Nephron progenitor cell (in vitro differentiated cells): ENCODE results near the gene GSTM2.

Experiments used
- DNase-seq: peaks from one replicate; pipeline ENCODE4 v3.0.0; 2021
- H3K27ac Mint-ChIP-seq: 2 replicates; pipeline ENCODE4 v1.8.0; 2021; ENCODE audit warnings: mild to moderate bottlenecking, moderate library complexity, mixed read lengths
- H3K27me3 Mint-ChIP-seq: 2 replicates; pipeline ENCODE4 v1.8.0; 2021; ENCODE audit warnings: mild to moderate bottlenecking, low read depth, mixed read lengths; ENCODE audit not compliant: poor library complexity
- H3K36me3 Mint-ChIP-seq: 2 replicates; pipeline ENCODE4 v1.8.0; 2021; ENCODE audit warnings: low read depth, mixed read lengths
- H3K4me1 Mint-ChIP-seq: 2 replicates; pipeline ENCODE4 v1.8.0; 2021; ENCODE audit warnings: mixed read lengths
- H3K4me3 Mint-ChIP-seq: 2 replicates; pipeline ENCODE4 v1.8.0; 2021; ENCODE audit warnings: mild to moderate bottlenecking, moderate library complexity, mixed read lengths
- H3K9me3 Mint-ChIP-seq: 2 replicates; pipeline ENCODE4 v1.8.0; 2021; ENCODE audit warnings: mild to moderate bottlenecking, moderate library complexity, mixed read lengths
- TF ChIP-seq, protein P1 (sequence below): fragments of 200-600 bp; sonication (generic); IDR thresholded peaks from 2 replicates; pipeline ENCODE4 v1.5.0; 2021; ENCODE audit warnings: antibody characterized with exemption

The GSTM2 gene

GRCh38 chr1:109629372-109630030, 38.4 kb upstream of the GSTM2 start:
- DNase-seq: no peak
- Mint-ChIP-seq H3K4me1 (peaks cover 30% of the 10 kb centered on the region), H3K36me3 (peaks cover 38% of the 10 kb centered on the region), H3K9me3 (no peaks in the 10 kb centered on the region), H3K27me3 (no peaks in the 10 kb centered on the region), H3K27ac (no peak overlapping the region), H3K4me3 (no peak overlapping the region)
- TF ChIP-seq, protein P1, sequence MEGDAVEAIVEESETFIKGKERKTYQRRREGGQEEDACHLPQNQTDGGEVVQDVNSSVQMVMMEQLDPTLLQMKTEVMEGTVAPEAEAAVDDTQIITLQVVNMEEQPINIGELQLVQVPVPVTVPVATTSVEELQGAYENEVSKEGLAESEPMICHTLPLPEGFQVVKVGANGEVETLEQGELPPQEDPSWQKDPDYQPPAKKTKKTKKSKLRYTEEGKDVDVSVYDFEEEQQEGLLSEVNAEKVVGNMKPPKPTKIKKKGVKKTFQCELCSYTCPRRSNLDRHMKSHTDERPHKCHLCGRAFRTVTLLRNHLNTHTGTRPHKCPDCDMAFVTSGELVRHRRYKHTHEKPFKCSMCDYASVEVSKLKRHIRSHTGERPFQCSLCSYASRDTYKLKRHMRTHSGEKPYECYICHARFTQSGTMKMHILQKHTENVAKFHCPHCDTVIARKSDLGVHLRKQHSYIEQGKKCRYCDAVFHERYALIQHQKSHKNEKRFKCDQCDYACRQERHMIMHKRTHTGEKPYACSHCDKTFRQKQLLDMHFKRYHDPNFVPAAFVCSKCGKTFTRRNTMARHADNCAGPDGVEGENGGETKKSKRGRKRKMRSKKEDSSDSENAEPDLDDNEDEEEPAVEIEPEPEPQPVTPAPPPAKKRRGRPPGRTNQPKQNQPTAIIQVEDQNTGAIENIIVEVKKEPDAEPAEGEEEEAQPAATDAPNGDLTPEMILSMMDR: no peak

DNA sequence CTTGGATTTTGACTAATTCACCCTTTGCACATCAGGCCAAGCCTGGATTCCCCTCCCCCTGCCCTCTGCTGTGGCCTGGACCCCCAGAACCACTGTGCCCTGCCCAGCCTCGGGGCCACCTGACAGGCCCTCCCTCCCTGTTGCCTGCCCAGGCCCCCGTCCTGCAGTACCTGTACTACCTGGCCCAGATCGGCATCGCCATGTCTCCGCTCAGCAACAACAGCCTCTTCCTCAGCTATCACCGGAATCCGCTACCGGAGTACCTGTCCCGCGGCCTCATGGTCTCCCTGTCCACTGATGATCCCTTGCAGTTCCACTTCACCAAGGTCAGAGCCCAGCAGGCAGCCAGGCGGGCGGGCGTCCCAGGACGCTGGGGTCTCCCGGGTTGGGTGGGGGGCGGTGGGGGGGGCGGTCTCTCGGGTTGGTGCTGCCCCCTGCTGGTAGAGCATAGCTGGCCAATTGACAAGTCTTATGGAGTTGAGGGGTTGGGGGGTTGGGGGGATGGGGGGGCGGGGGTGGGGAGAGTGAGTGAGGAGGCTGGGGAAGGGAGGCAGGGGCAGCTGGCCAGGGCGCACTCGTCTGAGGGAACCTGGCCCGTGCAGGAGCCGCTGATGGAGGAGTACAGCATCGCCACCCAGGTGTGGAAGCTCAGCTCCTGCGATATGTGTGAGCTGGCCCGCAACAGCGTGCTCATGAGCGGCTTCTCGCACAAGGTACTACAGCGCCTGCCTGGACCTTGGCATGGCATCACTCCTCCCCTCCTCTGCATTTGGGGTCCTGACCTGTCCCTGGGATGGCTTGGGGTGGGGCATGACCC, 37.6 kb upstream of the GSTM2 start:
- Mint-ChIP-seq H3K4me3 (no peak overlapping the region), H3K27ac (no peak overlapping the region), H3K27me3 (no peaks in the 10 kb centered on the region), H3K4me1 (peaks cover 24% of the 10 kb centered on the region), H3K36me3 (peaks cover 38% of the 10 kb centered on the region), H3K9me3 (no peaks in the 10 kb centered on the region)
- DNase-seq: peak; percentile 58
- TF ChIP-seq, protein P1: no peak

DNA sequence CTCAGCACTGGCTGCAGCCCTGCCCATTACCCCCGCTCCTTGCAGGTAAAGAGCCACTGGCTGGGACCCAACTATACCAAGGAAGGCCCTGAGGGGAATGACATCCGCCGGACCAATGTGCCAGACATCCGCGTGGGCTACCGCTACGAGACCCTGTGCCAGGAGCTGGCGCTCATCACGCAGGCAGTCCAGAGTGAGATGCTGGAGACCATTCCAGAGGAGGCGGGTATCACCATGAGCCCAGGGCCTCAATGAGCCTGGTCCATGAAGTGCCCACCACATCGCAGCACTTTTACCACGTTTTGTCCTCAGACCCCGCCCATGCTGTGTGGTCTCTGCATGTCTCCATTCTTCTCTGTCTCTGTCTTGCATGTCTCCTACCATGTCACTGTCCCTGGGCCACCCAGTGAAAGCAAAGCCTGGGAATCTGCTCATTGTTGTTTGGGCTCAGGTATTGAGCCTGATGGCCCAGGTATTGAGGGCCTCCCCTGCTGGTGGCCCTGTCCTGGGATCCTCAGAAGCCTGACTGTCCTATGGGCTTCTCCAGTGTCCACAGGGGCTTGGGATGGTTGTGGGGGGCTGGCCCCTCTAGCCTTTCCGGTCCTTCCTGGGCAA, 36.9 kb upstream of the GSTM2 start:
- TF ChIP-seq, protein P1: no peak
- Mint-ChIP-seq H3K27me3 (no peaks in the 10 kb centered on the region), H3K4me1 (peaks cover 20% of the 10 kb centered on the region), H3K27ac (no peak overlapping the region), H3K9me3 (no peaks in the 10 kb centered on the region), H3K36me3 (peaks cover 36% of the 10 kb centered on the region), H3K4me3 (no peak overlapping the region)
- DNase-seq: no peak

DNA sequence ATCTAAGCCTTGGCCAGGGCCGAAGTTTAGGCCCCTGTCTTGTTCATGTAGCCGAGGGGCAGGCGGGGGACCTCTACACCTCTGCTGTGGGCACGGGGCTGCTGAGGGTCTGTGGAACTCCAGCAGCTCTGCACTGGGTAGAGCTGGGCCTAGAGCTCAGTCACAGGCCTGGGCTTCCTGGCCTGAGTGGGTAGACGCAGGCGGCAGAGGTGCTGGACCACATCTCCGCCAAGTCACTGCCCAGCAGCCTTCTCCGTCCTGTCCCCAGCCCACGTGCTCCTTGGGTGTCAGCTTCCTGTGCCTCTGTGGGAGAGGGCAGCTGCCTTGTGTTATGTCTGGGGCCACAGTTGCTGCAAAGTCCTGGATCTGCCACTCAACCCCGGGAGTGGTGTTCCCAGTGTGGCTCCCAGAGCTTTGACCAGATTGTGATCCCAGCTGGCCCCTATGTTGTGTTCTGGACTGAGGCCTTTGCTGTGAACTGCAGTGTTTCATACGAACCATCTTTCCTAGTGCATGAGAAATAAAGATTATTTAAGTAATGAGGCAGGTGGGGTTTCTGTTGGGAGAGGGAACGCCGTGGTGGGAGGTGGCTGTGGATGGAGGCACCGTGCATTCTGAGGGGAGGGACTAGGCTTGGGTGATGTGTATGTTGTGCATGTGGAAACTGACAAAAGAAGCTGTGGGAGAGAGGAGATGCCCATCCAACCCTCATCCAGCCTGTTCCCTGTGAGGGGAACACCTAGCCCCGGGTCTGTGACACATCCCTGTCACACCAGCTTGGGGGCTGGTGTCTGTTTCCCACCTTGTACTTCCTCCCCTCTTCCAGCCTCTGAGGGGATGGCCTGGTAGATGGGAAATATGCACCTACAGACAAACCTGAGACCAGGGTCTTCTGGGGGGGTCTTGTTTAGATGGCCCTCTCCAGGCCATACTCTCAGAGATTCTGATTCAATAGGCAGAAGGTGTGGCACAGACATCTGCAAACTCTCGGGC, 36.0 kb upstream of the GSTM2 start:
- Mint-ChIP-seq H3K4me3 (no peak overlapping the region), H3K9me3 (no peaks in the 10 kb centered on the region), H3K4me1 (peaks cover 28% of the 10 kb centered on the region), H3K36me3 (peaks cover 33% of the 10 kb centered on the region), H3K27me3 (no peaks in the 10 kb centered on the region), H3K27ac (no peak overlapping the region)
- no peak for DNase-seq
- TF ChIP-seq, protein P1: no peak

- Mint-ChIP-seq H3K36me3 (peaks cover 28% of the 10 kb centered on the region), H3K27ac (peak overlapping the region; percentile 66), H3K4me3 (no peak overlapping the region), H3K27me3 (no peaks in the 10 kb centered on the region), H3K9me3 (no peaks in the 10 kb centered on the region), H3K4me1 (peaks cover 24% of the 10 kb centered on the region)
- TF ChIP-seq, protein P1: no peak
- DNase-seq: no peak
These were observed 35.0 kb upstream of the GSTM2 start for GRCh38 chr1:109632671-109633346.
